GM12873 (cell line): Measurements from ENCODE around the gene AHSG.

Experiments used
- TF ChIP-seq, protein P1 (sequence below): IDR thresholded peaks from 2 replicates; pipeline ENCODE4 v1.5.1; 2012; ENCODE audit warnings: low read depth, mild to moderate bottlenecking, moderate library complexity, low read length, control low read depth; ENCODE audit not compliant: insufficient read depth; ENCODE audit errors: missing control alignments

The AHSG gene

DNA sequence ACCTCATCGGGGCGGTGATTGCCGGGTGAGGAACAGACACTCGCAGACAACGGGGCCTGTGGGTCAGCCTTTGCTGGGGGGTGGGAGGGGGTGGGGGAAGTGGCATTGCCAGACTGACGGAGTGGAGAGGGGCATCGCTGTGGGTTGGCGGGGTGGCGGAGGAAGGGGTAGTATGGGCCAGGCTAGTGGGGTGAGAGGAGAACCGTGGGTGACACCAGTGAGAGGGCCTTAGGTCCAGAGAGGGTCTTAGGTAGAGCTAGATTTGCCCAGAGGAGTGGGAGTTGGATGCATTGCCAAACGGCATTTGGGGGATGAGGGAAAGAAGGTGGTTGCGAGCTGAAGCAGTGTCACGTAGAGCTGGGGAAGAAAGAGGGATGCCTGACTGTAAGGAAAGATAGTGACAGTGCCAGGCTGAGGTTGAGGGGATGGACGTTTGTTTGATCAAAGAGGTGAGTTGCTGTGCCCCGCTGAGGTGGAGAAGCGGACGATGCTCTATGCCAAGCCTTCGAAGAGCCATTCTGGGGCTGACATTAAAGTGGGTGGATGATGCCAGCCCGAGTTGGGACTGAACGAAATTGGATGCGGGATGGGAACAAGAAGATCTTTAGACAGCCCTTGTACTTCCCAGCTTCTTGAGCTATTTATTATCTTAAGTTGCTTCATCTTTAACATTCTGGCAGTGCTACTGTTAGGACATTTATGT, 41.8 kb upstream of the AHSG start:
- TF ChIP-seq, protein P1, sequence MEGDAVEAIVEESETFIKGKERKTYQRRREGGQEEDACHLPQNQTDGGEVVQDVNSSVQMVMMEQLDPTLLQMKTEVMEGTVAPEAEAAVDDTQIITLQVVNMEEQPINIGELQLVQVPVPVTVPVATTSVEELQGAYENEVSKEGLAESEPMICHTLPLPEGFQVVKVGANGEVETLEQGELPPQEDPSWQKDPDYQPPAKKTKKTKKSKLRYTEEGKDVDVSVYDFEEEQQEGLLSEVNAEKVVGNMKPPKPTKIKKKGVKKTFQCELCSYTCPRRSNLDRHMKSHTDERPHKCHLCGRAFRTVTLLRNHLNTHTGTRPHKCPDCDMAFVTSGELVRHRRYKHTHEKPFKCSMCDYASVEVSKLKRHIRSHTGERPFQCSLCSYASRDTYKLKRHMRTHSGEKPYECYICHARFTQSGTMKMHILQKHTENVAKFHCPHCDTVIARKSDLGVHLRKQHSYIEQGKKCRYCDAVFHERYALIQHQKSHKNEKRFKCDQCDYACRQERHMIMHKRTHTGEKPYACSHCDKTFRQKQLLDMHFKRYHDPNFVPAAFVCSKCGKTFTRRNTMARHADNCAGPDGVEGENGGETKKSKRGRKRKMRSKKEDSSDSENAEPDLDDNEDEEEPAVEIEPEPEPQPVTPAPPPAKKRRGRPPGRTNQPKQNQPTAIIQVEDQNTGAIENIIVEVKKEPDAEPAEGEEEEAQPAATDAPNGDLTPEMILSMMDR, result no peak

DNA sequence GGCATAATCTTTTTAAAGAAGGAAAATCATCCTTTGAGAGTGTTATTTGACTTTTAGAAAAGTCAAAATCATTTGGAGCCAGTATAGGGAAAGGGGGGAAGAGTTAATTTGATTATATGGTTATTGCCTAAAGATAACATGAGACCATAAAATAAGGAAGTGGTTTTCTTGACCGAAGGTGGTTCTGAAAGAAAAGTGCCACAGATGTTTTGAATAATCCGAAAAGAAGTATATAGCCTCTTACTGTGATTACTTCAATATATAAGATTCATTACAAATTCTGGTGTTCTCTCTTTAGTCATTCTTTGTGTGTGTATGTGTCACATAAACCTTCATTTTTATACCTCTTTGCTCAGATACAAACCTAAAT, 41.2 kb upstream of the AHSG start:
- TF ChIP-seq, protein P1, result no peak

DNA sequence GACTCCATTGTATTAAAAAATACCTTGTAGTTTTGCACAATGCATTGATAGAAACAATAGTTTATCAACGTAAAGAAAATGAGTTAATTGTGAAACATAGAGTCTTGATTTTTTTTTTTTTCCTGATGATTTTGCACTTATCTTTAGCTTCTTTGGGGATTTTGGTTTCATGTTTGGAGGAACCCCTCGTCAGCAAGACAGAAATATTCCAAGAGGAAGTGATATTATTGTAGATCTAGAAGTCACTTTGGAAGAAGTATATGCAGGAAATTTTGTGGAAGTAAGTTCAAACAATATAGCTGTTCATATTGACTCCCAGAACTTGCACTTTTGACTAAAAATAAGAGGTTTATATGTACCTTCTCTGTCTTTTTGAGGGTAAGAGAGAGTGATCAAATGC, 35.3 kb upstream of the AHSG start:
- TF ChIP-seq, protein P1, result no peak

DNA sequence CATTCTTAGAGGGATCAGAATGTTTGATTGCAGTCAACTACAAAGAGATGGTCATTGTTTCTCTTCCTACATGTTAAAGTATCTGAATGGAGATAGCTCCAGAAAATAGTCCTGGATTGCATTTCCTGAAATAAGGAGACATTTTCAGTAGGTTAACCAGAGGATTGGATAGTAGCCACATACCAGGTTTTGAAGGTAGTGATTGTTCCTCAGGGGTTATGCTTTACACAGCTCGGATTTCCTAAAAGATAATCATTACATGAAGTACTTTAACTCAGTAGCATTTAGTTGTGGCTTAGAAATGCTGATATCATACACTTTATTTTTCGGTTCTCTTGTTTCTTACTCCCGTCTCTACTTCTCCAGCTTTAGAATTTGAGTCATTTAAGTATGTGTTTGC, 32.1 kb upstream of the AHSG start:
- TF ChIP-seq, protein P1, result no peak

DNA sequence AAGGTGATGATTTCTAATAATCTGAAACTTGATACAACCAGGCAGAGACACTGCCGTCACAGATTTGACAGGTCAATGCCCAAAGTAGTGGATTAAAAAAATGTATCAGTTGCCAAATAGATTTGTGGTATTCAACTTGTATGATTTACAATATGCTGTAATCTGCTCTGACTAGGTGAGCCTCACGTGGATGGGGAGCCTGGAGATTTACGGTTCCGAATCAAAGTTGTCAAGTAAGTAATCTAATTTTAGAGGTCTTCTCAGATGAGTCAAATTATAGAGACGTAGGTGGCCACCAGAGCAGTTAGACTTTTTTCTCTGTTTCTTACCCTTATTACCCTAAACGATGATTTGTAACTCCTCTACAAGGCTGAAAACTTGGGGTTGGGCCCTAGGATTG, 30.3 kb upstream of the AHSG start:
- TF ChIP-seq, protein P1, result no peak

DNA sequence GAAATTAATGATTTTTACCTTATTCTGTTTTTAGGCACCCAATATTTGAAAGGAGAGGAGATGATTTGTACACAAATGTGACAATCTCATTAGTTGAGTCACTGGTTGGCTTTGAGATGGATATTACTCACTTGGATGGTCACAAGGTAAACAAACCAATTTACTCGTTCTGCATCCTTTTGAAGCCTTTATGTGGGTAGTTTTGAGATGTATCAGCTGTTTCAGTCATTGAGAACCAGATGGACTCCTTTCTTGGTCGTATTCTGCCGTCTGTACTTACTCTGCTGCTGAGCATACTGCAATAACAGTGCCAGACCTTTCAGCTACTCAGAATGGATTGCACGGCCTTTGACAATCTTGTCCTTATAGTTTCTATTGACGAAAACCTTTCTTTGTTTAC, 29.0 kb upstream of the AHSG start:
- TF ChIP-seq, protein P1, result no peak

DNA sequence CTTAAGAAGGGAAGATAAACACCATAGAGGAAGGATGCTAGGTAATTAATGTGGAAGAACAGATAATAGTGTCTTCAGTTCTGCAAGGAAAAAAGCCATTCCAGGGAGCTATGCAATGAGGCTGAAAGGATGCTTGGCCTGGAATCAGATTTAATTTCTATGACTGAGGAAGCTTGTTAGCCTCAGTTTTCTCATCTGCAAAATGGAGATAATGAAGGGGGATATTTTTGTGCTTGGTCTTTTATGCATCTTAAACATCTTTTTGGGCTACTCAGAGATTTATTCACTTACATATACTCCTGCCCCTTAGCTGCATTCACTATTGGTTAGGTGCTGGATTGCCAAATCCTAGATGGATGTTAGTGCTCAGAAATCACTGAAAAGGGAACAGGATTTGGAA, 25.7 kb upstream of the AHSG start:
- TF ChIP-seq, protein P1, result no peak
